Activated T-cell treated with anti-CD3 and anti-CD28 coated beads for 1 hour (primary cell): ENCODE results near the gene KCNH2.

Experiments used
- DNase-seq: peaks from one replicate; pipeline ENCODE4 v3.0.0-alpha.2; 2020; ENCODE audit warnings: low read depth

KCNH2 gene

DNA sequence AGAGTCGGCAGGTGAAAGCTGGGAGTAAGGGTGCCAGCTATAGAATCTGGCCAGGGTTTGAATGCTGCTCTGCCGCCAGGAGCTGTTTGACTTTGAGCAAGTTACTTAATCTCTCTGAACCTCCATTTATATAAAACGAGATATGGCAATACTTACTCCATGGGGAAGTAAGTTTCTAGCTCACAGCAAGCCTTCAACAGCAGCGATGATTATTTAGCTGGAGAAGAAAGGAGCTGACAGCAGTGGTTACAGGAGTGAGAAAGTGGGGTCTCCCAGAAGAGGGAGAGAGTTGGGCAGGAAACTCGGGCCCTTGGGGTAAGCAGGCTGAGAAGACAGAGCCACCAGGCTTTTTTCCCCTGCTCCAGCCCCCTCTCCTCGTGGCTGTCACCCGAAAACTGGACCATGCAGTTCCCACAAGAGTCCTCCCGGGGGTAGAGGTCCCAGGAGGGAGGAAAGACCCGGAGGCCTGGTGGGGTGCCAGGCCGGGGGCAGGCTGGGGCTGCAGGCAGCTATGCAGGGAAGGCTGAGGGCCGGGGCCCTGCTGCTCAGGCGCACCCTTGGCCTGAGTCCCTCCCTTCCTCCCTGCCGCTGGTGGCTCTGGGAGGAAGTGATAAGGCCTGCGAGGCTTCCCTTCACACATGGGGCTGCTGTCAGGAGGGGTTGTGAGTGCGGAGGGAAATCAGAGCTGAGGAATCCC is 16.2 kb upstream of the KCNH2 start:
- DNase-seq, result no peak

GRCh38 chr7:150993511-150993910 is 15.4 kb upstream of the KCNH2 start:
- DNase-seq, result no peak

GRCh38 chr7:150992833-150993302 is 14.7 kb upstream of the KCNH2 start:
- no peak for DNase-seq

DNA sequence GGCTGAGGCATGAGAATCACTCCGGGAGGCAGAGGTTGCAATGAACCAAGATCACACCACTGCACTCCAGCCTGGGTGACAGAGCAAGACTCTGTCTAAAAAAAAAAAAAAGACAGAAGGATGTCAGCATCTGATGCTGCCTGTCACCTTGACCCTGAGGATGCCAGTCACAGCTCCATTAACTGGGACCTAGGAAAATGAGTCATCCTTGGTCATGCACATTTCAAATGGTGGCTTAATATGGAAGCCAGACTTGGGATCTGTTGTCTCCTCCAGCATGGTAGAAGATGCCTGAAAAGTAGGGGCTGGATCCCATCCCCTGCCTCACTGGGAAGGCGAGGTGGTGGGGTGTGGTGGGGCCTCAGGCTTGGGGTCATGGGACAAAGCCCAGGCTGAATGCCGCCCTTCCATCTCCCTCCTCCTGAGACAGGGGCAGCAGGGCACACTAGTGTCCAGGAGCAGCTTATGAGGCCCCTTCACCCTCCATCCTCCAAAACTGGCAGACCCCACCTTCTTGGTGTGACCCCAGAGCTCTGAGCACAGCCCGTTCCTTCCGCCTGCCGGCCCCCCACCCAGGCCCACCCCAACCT is 14.0 kb upstream of the KCNH2 start:
- no peak for DNase-seq

- DNase-seq, result no peak
Observed at GRCh38 chr7:150990416-150991186, 12.5 kb upstream of the KCNH2 start, which contains the start of gene NOS3. Gene NOS3, plus strand, starts transcription at chr7:150991017. Its CDS starts 2,787 bp downstream, at chr7:150993804.

DNA sequence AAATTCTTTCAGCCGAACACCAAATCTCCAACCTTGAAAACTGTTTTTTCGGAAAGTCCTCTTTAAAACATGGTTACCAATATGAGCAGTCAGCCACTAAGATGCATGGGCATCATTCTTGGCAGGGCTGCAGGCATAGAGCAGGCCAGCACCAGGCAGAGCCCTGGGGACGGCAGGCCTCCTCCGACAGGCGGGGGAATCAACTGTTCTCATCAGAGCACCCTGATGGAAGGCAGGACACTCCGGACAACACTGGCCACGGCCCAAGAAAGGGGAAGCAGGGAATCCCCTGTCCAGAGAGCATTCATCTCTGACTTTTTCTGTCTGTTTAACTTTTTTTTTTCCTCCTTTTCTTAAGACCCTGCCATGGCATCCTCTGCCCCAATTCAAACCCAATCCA is 11.3 kb upstream of the KCNH2 start:
- DNase-seq, result no peak

DNA sequence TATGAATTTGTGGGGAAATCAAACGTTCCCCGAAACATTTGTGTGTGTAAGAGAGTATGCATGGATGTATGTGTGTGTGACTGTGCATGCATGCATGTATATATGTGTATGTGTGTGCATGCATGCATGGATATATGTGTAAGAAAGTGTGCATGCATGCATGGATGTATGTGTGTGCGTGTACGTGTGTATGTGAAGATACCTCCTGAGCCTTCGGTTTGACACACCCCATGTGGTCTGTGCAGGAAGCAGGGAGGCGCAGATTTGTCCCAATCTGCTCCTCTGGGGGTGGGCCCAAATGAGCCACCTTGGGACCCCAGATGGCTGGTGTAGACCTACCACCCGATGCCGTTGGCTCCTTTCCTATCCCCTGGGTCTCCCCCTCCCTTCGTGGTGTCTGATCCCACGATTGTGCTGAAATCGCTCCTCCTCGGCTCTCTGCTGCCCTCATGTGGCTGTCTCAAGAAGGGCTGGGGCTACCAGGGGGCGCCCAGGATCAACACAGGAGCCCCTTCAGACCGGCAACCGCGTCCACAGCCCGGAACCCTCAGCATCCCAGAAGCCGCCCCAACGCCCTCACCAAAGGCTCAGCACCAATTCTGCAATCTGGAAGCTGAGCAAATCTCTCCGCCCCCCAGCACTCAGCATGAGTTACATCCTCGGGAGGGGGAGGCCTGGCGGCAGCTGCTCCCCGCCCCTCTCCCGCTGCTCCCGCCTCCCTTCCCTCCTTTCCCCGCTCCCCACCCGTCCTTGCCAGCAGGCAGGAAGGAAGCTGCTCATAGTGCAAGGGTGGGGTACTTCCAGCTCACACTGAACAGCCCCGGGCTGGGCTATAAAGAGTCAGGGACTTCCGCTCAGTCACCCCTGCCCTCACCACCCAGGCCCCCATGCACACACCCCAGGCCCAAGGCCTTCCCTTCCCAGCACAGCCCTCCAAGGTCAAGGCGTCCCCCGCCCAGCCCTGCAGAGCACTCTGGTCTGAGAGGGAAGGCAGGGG is 10.4 kb upstream of the KCNH2 start:
- DNase-seq, result peak; percentile 62

DNA sequence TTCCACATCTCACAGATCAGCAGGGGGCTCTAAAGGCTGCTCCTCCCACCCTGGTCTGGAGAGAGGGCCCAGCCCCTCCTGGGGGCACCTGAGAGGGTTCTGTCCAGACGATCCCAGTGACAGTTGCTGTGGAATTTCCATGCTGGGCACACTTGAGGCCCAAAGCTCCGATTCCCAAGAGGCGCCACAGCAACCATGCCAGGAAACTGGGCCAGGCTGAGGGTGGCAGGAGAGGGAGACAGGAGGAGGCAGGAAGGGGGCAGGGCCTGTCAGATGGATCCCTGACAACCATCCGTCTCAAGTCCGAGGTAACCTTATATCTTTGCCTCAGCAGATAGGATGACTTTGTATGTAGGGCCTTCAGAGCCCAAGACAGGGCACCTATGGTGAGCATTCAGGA is 8.4 kb upstream of the KCNH2 start:
- DNase-seq, result no peak

- peak; percentile 49 for DNase-seq
Observed at GRCh38 chr7:150986099-150986512, 8.0 kb upstream of the KCNH2 start.

DNA sequence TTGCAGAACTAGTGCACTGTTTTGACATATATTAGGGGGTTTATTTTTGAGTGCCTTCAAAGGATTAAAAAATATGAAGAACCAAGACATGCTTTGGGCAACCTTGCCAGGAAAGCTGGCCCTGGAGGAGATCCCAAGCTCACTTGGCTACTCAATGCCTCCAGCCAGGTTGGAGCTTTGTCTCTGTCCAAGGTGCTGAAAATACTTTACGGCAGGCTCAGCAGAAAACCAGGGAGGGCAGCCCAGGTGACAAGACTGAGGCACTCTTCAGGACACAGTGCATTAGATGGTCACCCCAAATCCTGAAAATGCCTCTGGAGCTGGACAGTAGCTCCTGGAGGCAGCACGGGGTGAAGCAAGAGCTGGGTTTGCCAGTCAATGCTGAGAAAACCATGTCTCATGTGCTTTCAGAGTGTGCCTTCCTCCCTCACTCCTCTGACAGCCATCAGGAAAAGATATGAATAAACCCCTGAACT is 5.8 kb upstream of the KCNH2 start:
- DNase-seq, result no peak

GRCh38 chr7:150982351-150982750 is 4.2 kb upstream of the KCNH2 start:
- DNase-seq, result no peak

GRCh38 chr7:150981644-150982043 is 3.5 kb upstream of the KCNH2 start:
- no peak for DNase-seq

DNA sequence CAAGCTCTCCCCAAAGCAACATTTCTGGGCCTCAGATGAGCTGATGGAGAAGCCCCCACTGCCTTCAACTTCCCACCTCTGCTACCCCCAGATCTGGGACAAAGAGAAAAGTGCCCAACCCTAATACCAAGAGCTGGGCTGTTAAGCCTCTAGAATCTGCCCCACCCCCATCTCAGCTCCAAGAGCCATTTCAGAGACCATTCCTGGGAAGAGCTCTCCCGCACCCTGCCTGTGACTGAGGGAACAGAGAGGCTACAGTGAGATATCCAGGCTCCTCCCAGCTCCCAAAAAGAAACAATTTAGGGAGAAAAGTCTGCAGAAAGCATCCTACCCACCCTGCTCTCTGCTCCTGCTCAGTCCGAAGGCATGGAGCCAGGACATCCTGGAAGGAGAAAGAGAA is 2.5 kb upstream of the KCNH2 start:
- DNase-seq, result no peak

GRCh38 chr7:150979713-150980390 is 1.7 kb upstream of the KCNH2 start:
- no peak for DNase-seq

GRCh38 chr7:150977382-150978125 is 567 bp downstream of the KCNH2 start:
- no peak for DNase-seq

- DNase-seq, result no peak
Observed at GRCh38 chr7:150976529-150977381, 1.4 kb downstream of the KCNH2 start.

DNA sequence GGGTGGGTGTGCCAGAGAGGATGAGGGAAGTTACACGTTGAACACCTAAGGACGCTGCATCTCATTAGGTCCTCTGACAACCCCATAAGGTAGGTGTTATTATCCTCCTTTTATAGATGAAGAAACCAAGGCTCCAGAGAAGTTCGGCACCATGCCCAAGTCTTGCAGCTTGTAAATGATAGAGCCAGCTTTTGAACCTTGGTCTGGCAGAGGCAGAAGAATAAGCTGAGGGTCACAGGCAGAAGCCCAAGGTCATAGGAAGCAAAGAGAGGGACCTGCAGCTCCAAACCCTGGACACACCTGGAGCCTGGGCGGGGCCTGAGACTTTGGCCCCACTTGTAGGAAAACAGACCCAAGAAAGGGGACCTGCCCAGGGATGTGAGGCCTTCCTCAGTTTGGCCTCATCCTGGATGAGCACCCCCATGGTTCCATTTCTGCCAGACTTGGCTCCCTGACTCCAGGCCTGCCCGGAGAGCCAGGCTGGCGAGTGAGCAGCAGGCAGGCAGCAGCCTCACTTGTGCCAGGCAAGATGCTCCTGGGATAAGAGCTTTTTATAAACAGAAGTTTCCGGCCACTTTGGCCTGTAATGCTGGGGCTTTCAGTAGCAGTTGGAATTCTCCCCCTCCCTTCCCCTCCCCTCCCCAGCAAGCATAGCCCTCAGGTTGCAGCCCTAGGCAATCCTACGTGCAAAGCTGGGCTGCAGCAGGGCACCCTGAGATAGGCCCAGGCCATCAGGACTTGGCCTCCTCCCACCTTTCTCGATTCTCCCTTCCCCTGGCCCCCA is 2.4 kb downstream of the KCNH2 start:
- DNase-seq, result no peak
